HG03342 (cell line): ENCODE results near the gene RANBP17.
"Not testable (repeated sequence)": the region's sequence is repeated elsewhere in the genome, so short reads cannot be mapped to it uniquely, and the experiment has no call there.

Experiments
- ATAC-seq: cut with Tn5 transposase; IDR thresholded peaks from one replicate; pipeline ENCODE4 v1.9.1; 2021; ENCODE audit warnings: mild to moderate bottlenecking, moderate library complexity; ENCODE audit not compliant: unreplicated experiment

The RANBP17 gene

GRCh38 chr5:170937914-170938313 is 76.1 kb downstream of the RANBP17 start:
- no peak for ATAC-seq

- ATAC-seq, result no peak
Observed at GRCh38 chr5:170939178-170939577, 77.4 kb downstream of the RANBP17 start.

- ATAC-seq, result no peak
Observed at GRCh38 chr5:170941788-170942187, 80.0 kb downstream of the RANBP17 start.

- no peak for ATAC-seq
Observed at GRCh38 chr5:170945275-170945674, 83.5 kb downstream of the RANBP17 start.

- no peak for ATAC-seq
Observed at GRCh38 chr5:170960567-170960966, 98.7 kb downstream of the RANBP17 start.

- no peak for ATAC-seq
Observed at GRCh38 chr5:170963521-170963920, 101.7 kb downstream of the RANBP17 start.

- no peak for ATAC-seq
Observed at GRCh38 chr5:170974461-170974860, 112.6 kb downstream of the RANBP17 start.

- ATAC-seq, result not testable (repeated sequence)
Observed at GRCh38 chr5:170980261-170980660, 118.4 kb downstream of the RANBP17 start.

GRCh38 chr5:170985486-170985885 is 123.7 kb downstream of the RANBP17 start:
- ATAC-seq, result no peak

GRCh38 chr5:170986598-170986997 is 124.8 kb downstream of the RANBP17 start:
- ATAC-seq, result no peak

GRCh38 chr5:170993476-170993875 is 131.7 kb downstream of the RANBP17 start:
- no peak for ATAC-seq

GRCh38 chr5:171010086-171010485 is 148.3 kb downstream of the RANBP17 start:
- ATAC-seq, result no peak

GRCh38 chr5:171010816-171011215 is 149.0 kb downstream of the RANBP17 start:
- ATAC-seq, result no peak

GRCh38 chr5:171023508-171023907 is 161.7 kb downstream of the RANBP17 start:
- ATAC-seq, result no peak

- ATAC-seq, result no peak
Observed at GRCh38 chr5:171024084-171024483, 162.3 kb downstream of the RANBP17 start.

- ATAC-seq, result no peak
Observed at GRCh38 chr5:171029401-171029800, 167.6 kb downstream of the RANBP17 start.

- ATAC-seq, result no peak
Observed at GRCh38 chr5:171031977-171032376, 170.2 kb downstream of the RANBP17 start.

- no peak for ATAC-seq
Observed at GRCh38 chr5:171032435-171032973, 170.7 kb downstream of the RANBP17 start.

- ATAC-seq, result not testable (repeated sequence)
Observed at GRCh38 chr5:171041893-171042292, 180.1 kb downstream of the RANBP17 start.

- no peak for ATAC-seq
Observed at GRCh38 chr5:171050916-171051315, 189.1 kb downstream of the RANBP17 start.

GRCh38 chr5:171055875-171056454 is 194.1 kb downstream of the RANBP17 start:
- ATAC-seq, result no peak

- ATAC-seq, result no peak
Observed at GRCh38 chr5:171067540-171068130, 205.8 kb downstream of the RANBP17 start.

- ATAC-seq, result no peak
Observed at GRCh38 chr5:171074747-171075146, 212.9 kb downstream of the RANBP17 start.
